NCI-H187 treated with DMSO at 0.1 percent for 48 hours (cell line): ENCODE results near the gene MARCO.
"Not testable (repeated sequence)": the region's sequence is repeated elsewhere in the genome, so short reads cannot be mapped to it uniquely, and the experiment has no call there.

Experiments
- DNase-seq: peaks from one replicate; lab custom pipeline; 2025; lab: John Stamatoyannopoulos, UW

MARCO gene

DNA sequence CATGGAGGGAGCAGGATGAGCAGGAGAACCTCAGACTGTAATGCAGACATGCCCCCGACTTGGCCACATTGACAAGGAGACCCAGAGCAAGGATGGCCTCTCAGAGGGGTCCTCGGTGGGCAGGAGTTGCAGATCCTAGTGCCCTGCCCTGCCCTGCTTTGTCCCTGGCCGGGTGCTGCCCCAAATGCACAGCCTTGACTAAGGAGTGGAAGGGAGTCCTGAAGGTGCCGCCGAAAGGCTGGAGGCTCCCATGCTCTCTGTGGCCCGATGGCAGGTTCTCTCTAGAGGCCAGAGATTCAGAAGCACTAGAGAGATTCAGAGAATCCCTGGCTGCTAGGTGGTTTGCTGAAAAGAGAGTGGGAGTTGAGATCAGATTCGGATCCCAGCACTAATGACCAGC, 64.4 kb downstream of the MARCO start:
- DNase-seq, result no peak

DNA sequence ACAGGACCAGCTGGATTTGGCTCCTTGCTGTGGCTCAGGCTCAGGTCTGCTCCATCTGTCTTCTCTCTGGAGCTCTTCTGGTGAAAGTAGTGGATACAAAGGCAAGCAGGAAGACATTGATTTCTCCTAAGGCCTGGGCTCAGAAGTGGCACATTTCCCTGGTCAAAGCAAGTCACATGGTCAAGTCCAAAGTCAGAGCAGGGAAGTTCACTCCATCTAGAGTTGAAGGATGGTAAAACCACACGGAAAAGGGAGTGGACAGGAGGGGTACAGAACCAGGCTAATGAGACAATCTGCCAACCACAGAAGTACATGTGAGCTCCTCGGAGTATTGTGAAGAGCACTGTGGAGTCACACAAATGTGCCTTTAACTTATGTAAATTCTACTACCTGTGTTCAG, 66.1 kb downstream of the MARCO start:
- no peak for DNase-seq

GRCh38 chr2:119009110-119009509, 67.1 kb downstream of the MARCO start:
- no peak for DNase-seq

- no peak for DNase-seq
These were observed 68.3 kb downstream of the MARCO start for GRCh38 chr2:119010336-119010735.

DNA sequence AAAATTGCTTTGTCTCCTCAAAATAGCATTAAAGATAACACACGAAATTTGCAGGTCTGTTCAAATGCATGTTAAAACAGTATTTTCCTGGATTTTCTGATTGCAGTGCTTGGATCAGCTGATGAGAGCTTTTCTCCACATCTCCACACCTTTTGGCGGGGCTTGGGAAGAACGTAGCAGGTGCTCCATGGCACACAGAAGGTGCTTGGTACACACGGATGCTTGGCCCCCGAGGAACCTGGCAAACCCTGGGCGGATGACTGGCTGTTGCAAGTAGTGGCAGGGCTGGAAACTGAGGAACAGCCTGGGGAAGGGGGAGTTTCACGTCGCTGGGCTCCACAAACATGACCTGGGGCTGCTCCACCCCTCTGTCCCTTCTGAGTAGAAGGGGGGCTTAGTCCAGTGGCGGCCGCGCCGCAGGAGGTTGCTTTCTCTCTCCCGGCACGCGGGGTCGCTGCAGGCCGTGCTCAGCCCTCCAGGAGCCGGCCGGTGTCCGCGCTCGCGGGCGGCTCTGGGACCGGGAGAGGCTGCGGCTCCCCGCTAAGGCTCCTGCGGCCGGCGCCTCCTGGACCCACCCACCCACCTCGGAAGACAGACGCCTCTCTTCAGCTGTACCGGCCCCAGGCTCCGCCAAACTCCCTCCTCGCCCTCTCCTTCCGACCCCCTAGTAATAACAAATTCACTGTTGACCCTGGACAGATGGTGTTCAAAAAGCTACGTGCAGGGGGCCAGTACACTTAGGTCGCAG, 69.3 kb downstream of the MARCO start:
- no peak for DNase-seq

GRCh38 chr2:119011910-119012209, 69.9 kb downstream of the MARCO start:
- DNase-seq, result no peak

- DNase-seq, result no peak
These were observed 70.6 kb downstream of the MARCO start for GRCh38 chr2:119012345-119013301.

GRCh38 chr2:119013671-119014070, 71.7 kb downstream of the MARCO start:
- no peak for DNase-seq

DNA sequence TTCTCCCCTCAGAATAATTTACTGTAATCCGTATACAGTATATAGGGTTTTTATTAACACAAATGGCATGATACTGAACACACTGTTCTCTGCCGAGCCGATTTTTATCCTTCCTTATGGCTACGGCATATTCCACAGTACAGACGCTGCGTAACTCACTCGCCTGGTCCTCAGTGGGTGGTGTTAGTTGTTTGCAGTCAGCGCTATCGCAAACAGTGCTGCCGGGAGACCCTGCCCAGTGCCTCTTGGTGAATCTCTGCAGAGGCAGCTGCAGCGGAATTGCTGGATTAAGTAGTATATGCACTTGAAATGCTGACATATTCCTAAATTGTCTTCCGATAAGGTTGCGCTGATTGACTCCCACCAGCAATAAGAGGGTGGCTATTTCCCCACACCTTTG, 73.9 kb downstream of the MARCO start:
- DNase-seq, result no peak

DNA sequence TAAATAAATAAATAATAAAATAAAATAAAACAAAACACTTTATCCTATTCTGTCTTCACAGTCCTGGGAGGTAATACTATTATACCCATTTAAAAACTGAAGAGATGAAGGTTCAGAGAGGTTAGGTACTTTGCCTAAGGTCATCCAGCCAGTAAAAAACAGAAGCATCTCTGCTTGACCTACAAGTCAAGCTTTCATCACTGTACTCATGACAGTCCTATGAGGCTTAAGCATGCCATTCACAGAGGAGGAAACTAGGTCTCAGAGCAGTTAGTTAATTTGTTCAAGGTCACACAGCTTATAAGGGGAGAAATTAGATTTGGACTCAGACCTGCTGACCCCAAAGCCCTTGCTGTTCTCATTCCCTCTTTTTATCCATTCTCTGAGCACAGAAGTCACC, 77.5 kb downstream of the MARCO start:
- no peak for DNase-seq

- no peak for DNase-seq
These were observed 80.7 kb downstream of the MARCO start for GRCh38 chr2:119022678-119023077.

DNA sequence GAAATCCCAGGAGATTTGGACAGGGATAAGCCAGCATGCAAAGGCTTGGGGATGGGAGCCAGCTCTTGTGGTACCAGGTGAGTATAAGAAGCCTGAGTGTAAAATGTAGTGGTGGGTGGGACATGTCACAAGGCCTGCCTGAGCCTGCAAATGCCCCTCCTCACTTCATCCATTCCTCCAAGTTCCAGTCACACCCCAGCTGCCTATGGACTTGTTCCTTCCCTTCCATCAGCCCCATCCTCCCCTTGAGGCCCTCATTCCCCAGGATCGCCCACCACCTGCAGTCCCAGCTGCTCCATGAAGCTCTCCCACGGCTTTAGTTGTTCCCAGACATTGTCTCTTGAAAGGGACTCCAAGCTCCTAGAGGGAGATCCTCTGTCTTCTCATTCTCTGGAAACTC, 81.5 kb downstream of the MARCO start:
- DNase-seq, result no peak

- DNase-seq, result no peak
These were observed 82.2 kb downstream of the MARCO start for GRCh38 chr2:119024152-119024551.

- no peak for DNase-seq
These were observed 82.6 kb downstream of the MARCO start for GRCh38 chr2:119024568-119024967.

DNA sequence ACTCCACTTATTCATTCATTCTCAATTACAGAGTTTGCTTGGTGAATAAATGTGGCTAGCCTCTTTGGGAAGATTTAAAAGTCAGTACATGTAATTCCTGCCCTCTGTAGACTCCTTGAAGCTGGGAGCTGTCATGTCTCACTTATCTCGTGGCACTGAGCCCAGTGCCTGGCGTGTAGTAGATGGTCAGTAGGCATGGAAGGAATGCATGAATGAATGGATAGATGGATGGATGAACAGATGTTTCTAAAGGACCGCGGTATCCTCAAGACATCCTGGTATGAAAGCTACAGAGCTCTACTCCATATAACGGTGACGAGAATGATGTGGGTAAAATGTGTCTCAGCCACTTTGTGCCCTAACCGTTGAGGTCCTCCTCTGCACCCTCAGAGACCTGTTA, 83.0 kb downstream of the MARCO start:
- DNase-seq, result no peak

GRCh38 chr2:119025762-119026351, 83.9 kb downstream of the MARCO start:
- DNase-seq, result no peak

GRCh38 chr2:119026890-119027289, 84.9 kb downstream of the MARCO start:
- DNase-seq, result no peak

DNA sequence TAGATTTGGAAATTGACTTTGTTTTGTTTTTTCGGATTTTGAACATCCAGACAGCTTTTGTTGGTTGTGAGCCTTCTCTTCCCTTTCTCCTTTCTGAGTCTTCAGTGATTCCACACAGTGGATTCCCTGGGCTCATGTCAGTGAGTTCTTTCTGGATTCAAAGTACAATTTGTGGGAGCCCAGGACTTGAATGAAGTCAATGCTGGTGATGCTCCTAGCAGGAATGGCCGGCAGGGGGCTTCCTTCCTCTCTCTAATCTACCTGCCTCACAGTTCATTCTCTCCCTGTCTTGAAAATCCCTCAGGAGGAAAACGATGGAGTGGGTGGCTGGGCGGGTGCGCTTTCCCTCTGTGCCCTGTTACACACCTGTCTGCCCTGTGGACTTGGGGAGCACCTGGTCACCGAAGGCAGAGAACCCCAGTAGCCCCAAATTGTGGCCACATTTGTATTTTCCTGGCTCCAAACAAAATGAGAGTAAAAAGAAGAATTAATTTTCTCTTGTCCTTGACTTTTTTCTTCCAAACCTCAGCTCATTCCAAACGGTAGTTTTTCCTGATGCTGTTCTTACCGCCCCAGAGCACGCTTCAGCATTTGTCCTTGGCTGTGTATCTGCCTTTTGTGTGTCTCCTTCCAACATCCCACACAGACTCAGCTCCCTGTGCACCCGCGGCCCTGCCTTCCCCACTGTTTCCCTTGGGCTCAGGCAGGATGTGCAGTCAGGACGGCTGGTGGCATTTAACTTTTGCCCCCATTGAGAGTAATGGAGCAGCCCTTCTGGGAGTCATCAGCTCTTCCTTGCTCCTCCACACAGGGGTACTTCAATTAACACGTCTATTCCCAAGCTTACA, 86.6 kb downstream of the MARCO start:
- DNase-seq, result peak; percentile 10

GRCh38 chr2:119029297-119029696, 87.3 kb downstream of the MARCO start:
- DNase-seq, result no peak

DNA sequence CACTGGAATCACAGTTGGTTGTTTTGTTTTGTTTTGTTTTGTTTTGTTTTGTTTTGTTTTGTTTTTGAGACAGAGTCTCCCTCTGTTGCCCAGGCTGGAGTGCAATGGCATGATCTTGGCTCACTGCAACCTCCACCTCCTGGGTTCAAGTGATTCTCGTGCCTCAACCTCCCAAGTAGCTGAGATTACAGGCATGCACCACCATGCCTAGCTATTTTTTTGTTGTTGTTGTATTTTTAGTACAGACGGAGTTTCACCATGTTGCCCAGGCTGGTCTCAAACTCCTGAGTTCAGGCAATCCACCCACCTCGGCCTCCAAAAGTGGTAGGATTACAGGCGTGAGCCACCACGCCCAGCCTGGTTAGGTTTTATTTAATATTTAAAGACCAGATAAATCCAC, 95.9 kb downstream of the MARCO start:
- DNase-seq, result not testable (repeated sequence)

- no peak for DNase-seq
These were observed 98.7 kb downstream of the MARCO start for GRCh38 chr2:119040730-119041129.
